GM21717 (cell line): ENCODE measurements around the gene JAM3.

Source experiments
- ATAC-seq: cut with Tn5 transposase; IDR thresholded peaks from one replicate; pipeline ENCODE4 v1.9.1; 2021; ENCODE audit warnings: mild to moderate bottlenecking, moderate library complexity; ENCODE audit not compliant: unreplicated experiment

Gene JAM3

DNA sequence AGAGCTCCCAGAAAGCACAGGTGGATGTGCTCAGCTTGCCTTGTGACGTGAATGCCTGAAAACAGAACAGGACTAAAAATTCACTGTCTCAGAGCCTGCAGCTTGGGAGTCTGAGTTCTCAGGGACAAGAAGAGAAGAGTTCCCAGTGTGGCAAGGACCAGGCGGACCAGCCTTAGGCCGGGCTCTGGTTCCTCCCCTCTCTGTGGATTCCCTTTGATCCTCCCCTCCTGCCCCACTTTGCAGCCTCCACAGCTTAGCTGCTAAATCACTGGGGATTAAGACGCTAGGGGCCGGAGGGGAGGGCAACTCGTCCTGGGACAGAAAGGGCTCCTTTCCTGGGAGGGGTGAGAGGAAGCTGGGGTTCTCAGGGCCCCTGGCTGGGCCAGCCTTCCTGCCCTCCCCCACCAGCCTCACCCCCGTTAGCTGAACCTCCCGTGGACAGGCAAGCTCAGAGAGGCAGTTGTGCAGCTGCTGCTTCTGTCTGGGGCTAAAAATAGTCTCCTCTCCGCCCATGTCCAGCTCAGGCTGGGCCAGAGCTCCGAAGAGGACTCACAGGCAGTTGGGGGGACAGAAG is 29.9 kb upstream of the JAM3 start:
- ATAC-seq, result no peak

GRCh38 chr11:134039726-134040385 is 29.0 kb upstream of the JAM3 start:
- no peak for ATAC-seq

DNA sequence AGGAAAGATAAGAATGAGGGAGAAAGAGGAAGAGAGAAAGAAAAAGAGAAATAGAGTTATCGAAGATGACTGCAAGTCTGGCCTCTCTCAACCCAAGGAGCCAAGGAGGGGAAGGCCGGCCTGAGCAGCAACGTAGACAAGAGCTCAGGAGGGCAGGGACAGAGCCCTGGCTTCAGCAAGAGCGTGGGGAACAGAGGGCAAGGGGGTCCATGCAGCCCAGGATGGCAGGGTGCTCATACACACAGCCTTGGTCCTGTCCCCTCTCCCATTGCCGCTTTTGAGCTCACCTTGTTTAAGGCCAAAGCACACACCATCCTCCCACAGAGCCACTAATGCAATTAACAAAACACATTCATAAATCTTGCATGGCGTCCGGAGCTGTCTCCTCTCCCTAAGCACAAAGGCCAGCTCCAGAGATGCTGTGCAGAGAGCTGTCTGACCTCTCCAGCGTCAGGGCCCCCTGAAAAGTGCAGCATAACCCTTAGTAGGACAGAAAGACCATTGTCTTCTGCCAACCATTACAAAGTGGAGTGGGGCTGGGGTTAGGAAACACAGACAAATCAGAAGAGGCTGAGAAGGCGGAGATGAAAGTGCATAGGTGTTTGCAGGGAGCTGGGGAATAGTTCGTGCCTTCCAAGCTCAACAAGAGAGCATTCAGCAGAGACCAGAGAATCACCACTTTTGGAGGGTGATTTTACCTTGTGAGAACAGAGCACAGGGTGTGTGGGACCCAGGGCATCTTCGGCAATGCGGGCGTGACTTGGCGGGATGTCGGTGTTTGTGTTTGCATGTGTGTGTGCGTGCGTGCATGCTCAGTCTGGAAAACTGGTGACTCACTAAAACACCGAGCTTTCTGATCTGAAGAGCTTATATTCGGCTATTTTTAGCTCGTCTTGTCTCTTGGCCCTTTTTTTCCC is 28.2 kb upstream of the JAM3 start:
- ATAC-seq, result no peak

GRCh38 chr11:134041349-134041748 is 27.5 kb upstream of the JAM3 start:
- no peak for ATAC-seq

DNA sequence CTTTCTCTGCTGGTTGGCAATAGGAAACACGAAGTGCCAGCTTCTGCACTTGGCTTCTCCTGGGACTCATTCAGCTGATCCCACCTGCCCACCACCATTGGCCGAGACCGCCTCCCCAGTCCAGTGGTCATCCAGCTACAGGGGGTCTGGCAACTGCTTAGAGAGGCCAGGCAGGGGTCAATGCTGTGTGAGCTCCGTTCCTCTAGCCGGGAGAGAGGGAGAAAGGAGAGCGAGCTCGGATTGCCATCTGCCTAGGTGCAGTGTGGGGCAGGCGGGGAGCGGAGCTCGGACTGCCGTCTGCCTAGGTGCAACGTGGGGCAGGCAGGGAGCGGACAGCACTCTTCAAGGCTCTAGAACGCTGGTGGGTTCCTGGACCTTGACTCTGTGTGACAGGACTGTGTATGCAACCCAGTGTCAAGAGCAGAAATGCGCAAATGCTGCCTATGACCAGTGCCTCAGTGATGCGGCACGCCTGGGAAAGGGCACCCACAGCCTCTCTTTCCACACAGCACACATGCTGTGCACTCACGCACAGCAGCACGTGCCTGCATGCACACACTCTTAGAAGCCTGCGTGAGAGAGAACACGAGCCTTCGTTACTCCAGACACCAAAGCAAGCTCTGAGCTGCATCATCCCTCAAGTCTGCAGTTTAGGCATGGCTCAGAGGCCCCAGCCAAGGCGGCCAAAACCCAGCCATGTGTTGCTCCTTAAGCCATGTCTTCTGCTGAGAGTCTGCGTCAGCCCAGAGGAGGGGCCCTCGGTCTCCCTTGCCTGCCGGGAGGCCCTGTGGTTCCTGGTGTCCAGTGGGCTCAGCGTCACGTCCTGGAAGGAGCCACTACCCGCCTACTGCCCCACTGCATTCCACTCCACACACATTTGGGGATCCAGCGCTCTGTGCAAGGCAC is 26.8 kb upstream of the JAM3 start:
- ATAC-seq, result no peak

- no peak for ATAC-seq
These were observed 25.0 kb upstream of the JAM3 start for GRCh38 chr11:134043821-134044420.

- no peak for ATAC-seq
These were observed 24.2 kb upstream of the JAM3 start for GRCh38 chr11:134044514-134045284.

DNA sequence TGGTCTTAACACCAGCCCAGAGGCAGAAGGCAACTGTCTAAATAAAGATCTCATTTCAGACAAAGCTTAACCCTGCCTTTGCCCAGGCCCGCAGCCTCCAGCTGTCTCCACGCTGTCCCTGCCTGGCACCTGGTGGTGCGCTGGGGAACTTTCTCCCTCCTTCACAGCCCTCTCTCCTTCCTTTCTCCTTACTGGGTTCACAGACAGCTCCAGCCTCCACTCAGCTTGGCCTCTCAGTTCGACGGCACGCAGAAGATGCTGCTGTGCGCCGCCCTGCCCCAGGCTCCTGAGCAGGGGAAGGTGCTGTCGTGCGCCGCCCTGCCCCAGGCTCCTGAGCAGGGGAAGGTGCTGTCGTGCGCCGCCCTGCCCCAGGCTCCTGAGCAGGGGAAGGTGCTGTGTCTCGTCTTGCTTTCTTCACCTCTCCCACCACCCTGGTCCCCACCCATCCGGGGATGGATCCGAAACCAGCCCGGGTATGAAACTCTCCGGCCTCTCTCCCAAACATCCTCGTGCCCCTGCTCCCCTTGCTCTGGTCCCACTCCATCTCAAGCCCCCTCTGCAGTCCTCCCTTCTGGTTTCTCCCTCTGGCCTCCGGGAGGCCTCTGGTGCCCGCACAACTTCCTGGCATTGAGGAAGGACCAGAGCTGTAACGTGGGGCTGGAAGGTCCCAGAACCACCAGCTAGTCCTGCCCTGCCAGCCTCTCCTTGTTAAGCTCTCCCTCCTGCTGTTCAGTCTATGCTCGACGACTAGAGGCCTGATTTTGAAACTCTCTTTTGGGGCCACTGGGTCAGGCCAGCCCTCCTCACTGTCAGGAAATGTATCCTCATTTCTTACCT is 22.9 kb upstream of the JAM3 start:
- no peak for ATAC-seq

DNA sequence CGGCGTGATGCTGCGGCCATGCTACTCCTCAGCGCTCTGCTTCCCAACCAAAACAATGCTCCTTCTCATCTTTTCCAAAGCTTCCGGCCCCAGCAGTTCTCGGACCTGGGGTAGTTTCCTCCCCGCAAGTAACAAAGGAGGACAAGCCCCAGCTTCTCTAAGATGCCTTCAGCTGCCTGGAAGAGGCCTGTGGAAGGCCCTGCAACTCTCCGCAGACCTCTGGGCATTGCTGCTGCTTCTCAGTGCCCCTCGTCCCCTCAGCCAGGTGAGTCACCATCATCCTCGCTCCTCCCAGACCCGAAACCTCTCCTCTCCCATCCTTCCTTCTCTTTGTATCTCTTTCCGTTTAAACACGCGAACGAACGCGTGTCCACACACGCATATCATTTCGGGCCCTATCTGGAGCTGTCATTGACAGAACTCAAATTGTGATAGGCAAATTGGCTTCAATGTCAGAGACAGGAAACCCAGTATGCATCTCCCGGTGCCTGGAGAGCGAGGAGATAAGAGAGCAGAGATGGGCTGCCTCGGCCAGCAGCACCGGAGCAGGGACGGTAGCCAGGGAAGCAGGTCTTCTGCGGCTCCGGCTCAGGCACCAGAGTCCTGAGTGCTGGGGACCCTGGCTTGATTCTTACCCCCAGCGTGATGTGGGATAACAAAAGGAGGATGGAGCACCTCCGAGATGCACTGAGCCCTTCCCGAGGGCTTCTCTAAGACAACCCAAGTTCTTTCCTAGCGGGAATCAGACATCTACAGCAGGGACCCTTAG is 22.0 kb upstream of the JAM3 start:
- no peak for ATAC-seq

DNA sequence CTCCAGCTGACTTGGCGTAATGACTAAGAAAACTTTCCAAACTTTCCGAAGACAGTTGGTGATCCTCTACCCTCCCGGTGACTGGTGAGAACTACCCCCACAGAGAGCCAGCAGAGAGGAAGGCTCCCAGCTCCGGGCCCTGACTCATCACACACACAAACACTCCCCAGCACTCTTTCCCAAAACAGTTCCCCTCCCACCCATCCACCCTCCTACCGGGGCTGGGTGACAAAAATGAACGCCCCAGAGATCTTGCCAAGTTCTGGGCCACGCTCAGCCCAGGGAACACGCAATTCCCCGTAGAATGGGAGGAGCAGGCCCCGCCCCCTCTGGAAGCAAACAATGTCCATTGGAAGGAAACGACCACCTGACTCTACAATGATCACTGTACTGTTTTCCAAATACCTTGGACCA is 21.3 kb upstream of the JAM3 start:
- ATAC-seq, result no peak

GRCh38 chr11:134048028-134048427 is 20.8 kb upstream of the JAM3 start:
- no peak for ATAC-seq

- ATAC-seq, result no peak
These were observed 19.6 kb upstream of the JAM3 start for GRCh38 chr11:134049303-134049702.

DNA sequence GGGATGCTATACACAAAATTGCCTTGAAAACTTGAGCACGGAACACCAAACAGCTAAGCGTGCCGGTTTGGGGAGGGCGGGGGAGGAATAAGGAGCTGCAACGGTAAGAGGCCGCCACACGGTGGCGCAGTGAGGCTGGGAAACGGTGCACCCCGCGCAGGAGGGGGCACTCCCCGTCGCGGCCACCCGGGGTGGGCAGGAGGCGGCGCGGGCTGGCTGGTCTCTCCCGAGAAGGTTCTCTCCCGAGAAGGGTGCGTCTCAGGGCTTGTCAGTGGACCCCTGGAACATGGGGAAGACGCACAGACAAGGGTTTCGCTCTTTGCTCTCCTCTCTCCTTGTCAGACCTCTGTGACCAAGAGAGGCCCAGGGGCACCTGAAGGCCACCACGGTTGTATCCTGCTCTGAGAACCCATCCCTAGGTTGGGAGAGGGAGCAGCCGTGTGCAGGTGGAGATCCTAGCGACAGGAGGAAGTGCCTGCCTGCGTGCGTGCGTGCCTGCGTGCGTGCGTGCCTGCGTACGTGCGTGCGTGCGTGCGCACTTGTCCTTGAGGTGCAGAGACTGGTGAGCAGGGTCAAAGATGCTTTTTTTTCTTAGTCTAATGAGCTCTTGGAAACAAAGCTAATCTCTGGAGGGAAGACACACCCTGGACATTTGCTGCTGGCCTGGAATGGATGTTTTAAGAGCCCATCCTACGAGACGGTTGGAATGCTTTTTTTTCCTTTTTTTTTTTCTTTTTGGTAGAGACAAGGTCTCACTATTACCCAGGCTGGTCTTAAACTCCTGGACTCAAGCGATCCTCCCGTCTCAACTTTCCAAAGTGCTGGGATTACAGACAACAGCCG is 18.1 kb upstream of the JAM3 start:
- ATAC-seq, result peak; percentile 86

DNA sequence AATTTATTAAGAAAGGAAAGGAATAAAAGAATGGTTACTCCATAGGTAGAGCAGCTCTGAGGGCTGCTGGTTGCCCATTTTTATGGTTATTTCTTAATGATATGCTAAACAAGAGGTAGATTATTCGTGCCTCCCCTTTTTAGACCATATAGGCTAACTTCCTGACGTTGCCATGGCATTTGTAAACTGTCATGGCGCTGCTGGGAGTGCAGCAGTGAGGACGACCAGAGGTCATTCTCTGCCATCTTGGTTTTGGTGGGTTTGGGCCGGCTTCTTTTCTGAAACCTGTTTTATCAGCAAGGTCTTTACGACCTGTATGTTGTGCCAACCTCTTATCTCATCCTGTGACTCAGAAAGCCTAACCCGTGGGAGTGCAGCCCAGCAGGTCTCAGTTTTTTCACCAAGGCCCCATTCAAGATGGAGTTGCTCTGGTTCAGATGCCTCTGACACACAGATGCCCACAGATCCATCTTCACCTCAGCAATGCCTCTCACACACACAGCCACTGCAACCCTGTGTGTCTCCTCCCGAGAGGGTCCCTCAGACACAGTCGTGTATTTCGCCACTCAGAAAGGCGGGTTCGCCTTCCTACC is 16.4 kb upstream of the JAM3 start:
- no peak for ATAC-seq

DNA sequence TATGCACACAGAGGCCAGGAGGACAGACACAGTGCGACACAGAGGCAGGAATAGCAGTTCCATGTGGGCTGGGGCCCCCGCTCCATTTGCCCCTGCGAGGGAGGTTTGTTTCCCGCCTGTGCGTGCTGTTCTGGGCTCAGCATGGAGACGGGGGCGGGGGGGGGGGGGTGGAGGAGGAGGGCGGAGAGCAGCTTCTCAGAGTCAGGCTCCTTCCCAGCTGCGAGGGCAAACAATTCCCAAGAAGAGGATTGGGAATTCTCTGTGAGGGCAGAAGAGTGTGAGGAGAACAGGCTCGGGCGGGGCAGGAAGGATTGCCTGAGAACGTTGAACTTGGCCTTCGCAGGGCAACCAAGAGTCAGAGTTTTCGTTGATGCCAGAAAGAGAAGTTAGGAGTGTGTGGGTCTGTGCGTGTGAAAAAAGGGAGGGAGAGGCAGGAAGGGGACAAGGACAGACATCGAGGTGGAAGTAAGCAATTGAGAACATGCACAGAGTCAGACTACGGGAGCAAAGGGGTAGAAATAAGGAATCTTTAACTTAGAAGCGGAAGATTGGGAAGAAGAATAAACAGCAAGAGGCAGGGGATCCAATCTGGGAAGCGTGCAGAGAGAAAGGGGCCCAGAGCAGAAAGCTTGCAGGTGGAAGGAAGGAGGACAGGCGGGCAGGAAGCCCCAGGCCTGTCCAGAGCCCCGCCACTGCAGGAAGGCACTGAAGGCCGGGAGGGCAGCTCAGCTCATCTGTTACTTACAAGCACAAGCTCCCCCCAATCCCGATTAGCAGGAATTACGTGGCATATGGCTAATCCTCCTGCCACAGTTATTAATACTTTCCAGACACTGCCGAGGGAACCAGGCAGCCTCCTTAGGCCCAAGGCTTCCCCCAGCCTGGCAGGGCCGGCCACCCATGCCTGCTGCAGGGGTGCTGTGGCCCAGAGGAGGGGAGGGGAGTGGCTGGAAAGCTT is 15.6 kb upstream of the JAM3 start:
- no peak for ATAC-seq

- ATAC-seq, result no peak
These were observed 13.8 kb upstream of the JAM3 start for GRCh38 chr11:134055029-134055428.
